Panc1 (cell line): ENCODE data around the gene B4GALT3. TPM values are rescaled to one million over a fixed set of nuclear protein-coding genes. Genes with fewer than 3 reads are reported as not detected.

Experiments
- ATAC-seq: fragments of 200-7000 bp; cut with Tn5 transposase; 2 replicates; pipeline ENCODE4 v1.9.1; 2020; ENCODE audit warnings: mild to moderate bottlenecking, moderate library complexity
- BruUV-seq: library from RNA; stranded (reverse); fragments of 400-500 nt; replicated peaks from 2 replicates; lab custom pipeline; 2021; lab: Mats Ljungman, UMichigan
- CTCF ChIA-PET: fragments of 300-600 bp; sonication (Branson Sonifier 250); formaldehyde crosslinking; loops from one replicate; lab custom pipeline; 2022; ENCODE audit warnings: antibody characterized with exemption; lab: Charles Lee
- POLR2A ChIA-PET: fragments of 300-600 bp; sonication (Branson Sonifier 250); formaldehyde crosslinking; loops from one replicate; lab custom pipeline; 2022; ENCODE audit warnings: antibody characterized with exemption; lab: Charles Lee
- DNase-seq: peaks from one replicate; pipeline ENCODE4 v3.0.0-alpha.2; 2010; ENCODE audit warnings: low read depth, low spot score
- H3K27ac ChIP-seq: 2 replicates; pipeline ENCODE4 v1.5.1; 2011; ENCODE audit warnings: mild to moderate bottlenecking, low read length, inconsistent platforms
- H3K27me3 ChIP-seq: fragments of 200-500 bp; sonication (Bioruptor generic); 2 replicates; pipeline ENCODE4 v1.6.0; 2014; ENCODE audit warnings: low read length, inconsistent platforms; ENCODE audit not compliant: control insufficient read depth, insufficient read depth
- H3K36me3 ChIP-seq: fragments of 200-500 bp; sonication (Bioruptor generic); 2 replicates; pipeline ENCODE4 v1.5.1; 2014; ENCODE audit warnings: inconsistent platforms, mild to moderate bottlenecking, low read length, moderate library complexity; ENCODE audit not compliant: control insufficient read depth, insufficient read depth
- H3K4me1 ChIP-seq: 2 replicates; pipeline ENCODE4 v1.5.1; 2011; ENCODE audit warnings: inconsistent platforms, mild to moderate bottlenecking, low read length, moderate library complexity; ENCODE audit not compliant: control insufficient read depth, insufficient read depth
- H3K4me3 ChIP-seq, 2 experiments: 2 replicates each; pipeline ENCODE4 v1.5.1; 2011 to 2012; ENCODE audit warnings: low read depth in 2 of 2, low read length in 2 of 2, mild to moderate bottlenecking in 2 of 2, inconsistent platforms in 1 of 2, moderate library complexity in 1 of 2
- H3K9me3 ChIP-seq: fragments of 200-500 bp; sonication (Bioruptor generic); 2 replicates; pipeline ENCODE4 v1.5.1; 2014; ENCODE audit warnings: low read depth, mild to moderate bottlenecking, inconsistent platforms, low read length, moderate library complexity; ENCODE audit not compliant: control insufficient read depth, insufficient read depth
- POLR2AphosphoS5 ChIP-seq: IDR thresholded peaks from 2 replicates; pipeline ENCODE4 v1.6.1; 2012; ENCODE audit warnings: mild to moderate bottlenecking, low read depth, low read length, moderate library complexity
- SIN3A ChIP-seq: IDR thresholded peaks from 2 replicates; pipeline ENCODE4 v1.6.1; 2012; ENCODE audit warnings: low read depth, mild to moderate bottlenecking, low read length, moderate library complexity, borderline replicate concordance; ENCODE audit not compliant: insufficient read depth
- TCF7L2 ChIP-seq: IDR thresholded peaks from 2 replicates; pipeline ENCODE4 v1.6.1; 2011; ENCODE audit warnings: mild to moderate bottlenecking, low read depth, low read length, inconsistent platforms
- in situ Hi-C: cut with HindIII; loops from 2 replicates; pipeline ENCODE4 v1.10.0; 2016; ENCODE audit warnings: low sequenced_read_pairs, low pct_unique_long_range_greater_than_20kb
- intact Hi-C: fragments of 100-400 bp; cut with micrococcal nuclease; formaldehyde crosslinking; loops from one replicate; pipeline ENCODE4 v1.10.0; 2022; ENCODE audit not compliant: unreplicated experiment
- total RNA-seq: library from RNA; stranded (reverse); gene quantifications from one replicate; pipeline ENCODE4 v1.2.1, GENCODE V29; 2021; ENCODE audit not compliant: unreplicated experiment
- TF ChIP-seq, protein P1 (sequence below): fragments of 450-650 bp; IDR thresholded peaks from 2 replicates; pipeline ENCODE4 v1.5.1; 2017; ENCODE audit warnings: mild to moderate bottlenecking
- TF ChIP-seq, protein P2 (sequence below), 2 experiments: IDR thresholded peaks; 2 replicates each; pipeline ENCODE4 v1.6.1; 2011 to 2012; ENCODE audit warnings: low read depth in 2 of 2, control low read depth in 1 of 2, low read length in 1 of 2, mild to moderate bottlenecking in 1 of 2, moderate library complexity in 1 of 2; ENCODE audit not compliant: insufficient read depth in 1 of 2

Gene B4GALT3
- total RNA-seq, 1 experiment from 2014 or later: 28.6 TPM

DNA sequence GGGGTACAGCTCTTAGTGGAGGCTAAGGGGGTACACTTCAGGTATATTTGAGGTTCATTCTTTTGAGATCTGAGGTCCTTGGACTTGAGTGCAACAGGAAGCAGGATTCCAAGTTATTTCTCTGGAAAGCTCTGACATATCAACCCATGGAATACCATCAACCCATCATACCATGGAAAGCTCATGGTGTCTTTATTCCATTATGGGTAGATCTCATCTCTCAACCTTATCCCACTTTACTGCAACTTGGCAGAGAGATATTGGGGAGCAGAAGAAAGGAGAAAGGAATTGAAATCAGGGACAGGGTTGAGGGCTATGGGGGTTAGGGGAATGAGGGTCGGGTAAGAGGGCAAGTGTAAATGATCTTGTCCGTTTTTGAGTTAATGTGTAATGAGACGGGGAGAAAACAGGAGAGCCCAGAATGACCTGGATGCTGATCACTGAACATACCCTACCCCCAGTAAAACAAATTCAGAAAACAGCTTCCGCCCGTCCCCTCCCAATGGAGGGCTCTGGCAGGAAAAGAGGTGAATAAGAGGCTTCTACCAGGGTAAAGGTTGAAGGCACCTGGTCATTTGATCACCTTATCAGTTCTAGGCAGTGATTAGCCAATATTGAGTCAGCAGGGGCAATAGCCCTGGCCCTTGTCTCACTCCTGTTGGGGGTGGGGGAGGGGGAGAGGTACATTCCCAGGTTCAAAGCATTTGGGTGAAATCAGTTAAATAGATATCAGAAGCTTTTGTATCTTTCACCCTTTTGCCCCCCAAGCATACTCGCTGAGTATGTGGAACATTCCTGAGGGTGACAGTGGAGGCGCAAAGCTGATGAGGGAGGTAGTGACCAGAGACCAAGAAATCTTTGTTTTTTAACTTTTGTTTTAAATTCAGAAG is 46.7 kb upstream of the B4GALT3 start:
- BruUV-seq: no TSS peak
- ChIA-PET POLR2A (interaction anchor here (1.6 kb wide), 1 partner anchor 22 kb away, joined by 11 read pairs; the partner anchor contains the start of gene NDUFS2), CTCF (no interaction called here)
- peaks cover 2% of the 10 kb centered on the region; the same call in 1 of the 2 replicates for H3K36me3 ChIP-seq
- intact Hi-C loops (no loop called here), in situ Hi-C loops (loop anchor here (25.0 kb wide), 1 partner anchor 163 kb away; no protein-coding TSS in a partner anchor)
- no peaks in the 10 kb centered on the region for H3K9me3 ChIP-seq
- no peaks in the 10 kb centered on the region for H3K27me3 ChIP-seq
- TF ChIP-seq POLR2AphosphoS5: no peak
- TF ChIP-seq, protein P1, sequence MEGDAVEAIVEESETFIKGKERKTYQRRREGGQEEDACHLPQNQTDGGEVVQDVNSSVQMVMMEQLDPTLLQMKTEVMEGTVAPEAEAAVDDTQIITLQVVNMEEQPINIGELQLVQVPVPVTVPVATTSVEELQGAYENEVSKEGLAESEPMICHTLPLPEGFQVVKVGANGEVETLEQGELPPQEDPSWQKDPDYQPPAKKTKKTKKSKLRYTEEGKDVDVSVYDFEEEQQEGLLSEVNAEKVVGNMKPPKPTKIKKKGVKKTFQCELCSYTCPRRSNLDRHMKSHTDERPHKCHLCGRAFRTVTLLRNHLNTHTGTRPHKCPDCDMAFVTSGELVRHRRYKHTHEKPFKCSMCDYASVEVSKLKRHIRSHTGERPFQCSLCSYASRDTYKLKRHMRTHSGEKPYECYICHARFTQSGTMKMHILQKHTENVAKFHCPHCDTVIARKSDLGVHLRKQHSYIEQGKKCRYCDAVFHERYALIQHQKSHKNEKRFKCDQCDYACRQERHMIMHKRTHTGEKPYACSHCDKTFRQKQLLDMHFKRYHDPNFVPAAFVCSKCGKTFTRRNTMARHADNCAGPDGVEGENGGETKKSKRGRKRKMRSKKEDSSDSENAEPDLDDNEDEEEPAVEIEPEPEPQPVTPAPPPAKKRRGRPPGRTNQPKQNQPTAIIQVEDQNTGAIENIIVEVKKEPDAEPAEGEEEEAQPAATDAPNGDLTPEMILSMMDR: no peak
- TF ChIP-seq, protein P2, sequence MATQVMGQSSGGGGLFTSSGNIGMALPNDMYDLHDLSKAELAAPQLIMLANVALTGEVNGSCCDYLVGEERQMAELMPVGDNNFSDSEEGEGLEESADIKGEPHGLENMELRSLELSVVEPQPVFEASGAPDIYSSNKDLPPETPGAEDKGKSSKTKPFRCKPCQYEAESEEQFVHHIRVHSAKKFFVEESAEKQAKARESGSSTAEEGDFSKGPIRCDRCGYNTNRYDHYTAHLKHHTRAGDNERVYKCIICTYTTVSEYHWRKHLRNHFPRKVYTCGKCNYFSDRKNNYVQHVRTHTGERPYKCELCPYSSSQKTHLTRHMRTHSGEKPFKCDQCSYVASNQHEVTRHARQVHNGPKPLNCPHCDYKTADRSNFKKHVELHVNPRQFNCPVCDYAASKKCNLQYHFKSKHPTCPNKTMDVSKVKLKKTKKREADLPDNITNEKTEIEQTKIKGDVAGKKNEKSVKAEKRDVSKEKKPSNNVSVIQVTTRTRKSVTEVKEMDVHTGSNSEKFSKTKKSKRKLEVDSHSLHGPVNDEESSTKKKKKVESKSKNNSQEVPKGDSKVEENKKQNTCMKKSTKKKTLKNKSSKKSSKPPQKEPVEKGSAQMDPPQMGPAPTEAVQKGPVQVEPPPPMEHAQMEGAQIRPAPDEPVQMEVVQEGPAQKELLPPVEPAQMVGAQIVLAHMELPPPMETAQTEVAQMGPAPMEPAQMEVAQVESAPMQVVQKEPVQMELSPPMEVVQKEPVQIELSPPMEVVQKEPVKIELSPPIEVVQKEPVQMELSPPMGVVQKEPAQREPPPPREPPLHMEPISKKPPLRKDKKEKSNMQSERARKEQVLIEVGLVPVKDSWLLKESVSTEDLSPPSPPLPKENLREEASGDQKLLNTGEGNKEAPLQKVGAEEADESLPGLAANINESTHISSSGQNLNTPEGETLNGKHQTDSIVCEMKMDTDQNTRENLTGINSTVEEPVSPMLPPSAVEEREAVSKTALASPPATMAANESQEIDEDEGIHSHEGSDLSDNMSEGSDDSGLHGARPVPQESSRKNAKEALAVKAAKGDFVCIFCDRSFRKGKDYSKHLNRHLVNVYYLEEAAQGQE (IDR thresholded peaks at IDR 0.05; ENCODE audit: insufficient read depth in 1 of 2, low read depth in 2 of 2, low read length in 1 of 2): no peak
- no peak for TF ChIP-seq TCF7L2
- TF ChIP-seq SIN3A: no peak
- no peak overlapping the region for H3K27ac ChIP-seq
- ATAC-seq (no peak), DNase-seq (no peak)
- H3K4me3 ChIP-seq: no peak overlapping the region
- H3K4me1 ChIP-seq: peaks cover 19% of the 10 kb centered on the region

DNA sequence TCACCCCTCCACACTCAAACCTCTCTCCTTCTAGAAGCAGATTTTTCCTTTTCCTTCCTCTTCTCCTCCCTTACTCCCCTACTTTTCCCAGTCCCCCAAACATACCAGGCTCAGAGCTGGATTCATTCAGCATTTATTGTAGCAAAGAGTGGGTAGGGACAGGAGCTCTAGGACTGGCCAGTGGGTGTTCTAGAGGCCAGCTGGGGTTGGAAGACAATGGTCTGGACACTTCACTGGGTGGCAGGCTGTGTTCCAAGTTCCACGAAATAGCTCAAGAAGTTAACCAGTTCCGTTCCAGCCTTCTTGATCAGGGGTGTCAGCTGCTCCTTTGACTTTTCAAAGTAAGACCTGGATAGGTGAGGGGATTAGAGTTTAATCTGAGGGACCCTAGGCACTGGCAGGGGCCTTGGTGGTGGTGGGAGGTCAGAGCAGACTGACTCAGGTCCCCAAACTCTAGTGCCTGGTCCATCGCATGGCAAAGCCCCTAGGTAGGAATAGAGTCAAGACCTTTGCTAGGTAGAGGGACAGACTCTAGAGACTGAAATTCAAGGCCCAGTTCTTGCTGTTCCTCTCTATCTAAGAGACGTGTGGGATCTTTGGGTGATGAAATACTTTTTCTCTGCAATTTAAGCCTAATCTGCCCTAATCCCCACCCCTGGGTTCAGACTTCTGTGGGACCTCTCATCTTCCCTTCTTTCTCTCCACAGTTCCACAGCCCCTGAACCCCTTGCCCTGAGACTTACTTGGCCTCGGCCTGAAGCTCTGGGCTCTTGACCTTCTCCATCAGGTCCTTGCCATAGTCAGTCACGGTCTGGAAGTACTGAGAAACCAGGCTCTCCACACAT is 45.1 kb upstream of the B4GALT3 start:
- Histone ChIP-seq H3K4me3 (no peak overlapping the region), H3K9me3 (no peaks in the 10 kb centered on the region), H3K27me3 (no peaks in the 10 kb centered on the region), H3K36me3 (peaks cover 2% of the 10 kb centered on the region; the same call in 1 of the 2 replicates), H3K4me1 (peaks cover 15% of the 10 kb centered on the region), H3K27ac (no peak overlapping the region)
- TF ChIP-seq, protein P1: no peak
- TF ChIP-seq, protein P2 (IDR thresholded peaks at IDR 0.05; ENCODE audit: insufficient read depth in 1 of 2, low read depth in 2 of 2, low read length in 1 of 2): no peak
- no peak for TF ChIP-seq TCF7L2
- no peak for TF ChIP-seq SIN3A
- TF ChIP-seq POLR2AphosphoS5: no peak
- intact Hi-C loops: no loop called here
- POLR2A ChIA-PET: interaction anchor here (0.5 kb wide), 1 partner anchor 779 kb away, joined by 18 read pairs; no protein-coding TSS in a partner anchor
- ATAC-seq: no peak
- no TSS peak for BruUV-seq
- in situ Hi-C loops: loop anchor here (25.0 kb wide), 1 partner anchor 165 kb away; no protein-coding TSS in a partner anchor
- no peak for DNase-seq
- CTCF ChIA-PET: no interaction called here
